ENCODE measurements around the gene CLTCL1.
A peak's percentile ranks its signal among the peaks of the same experiment; 100 is the strongest.

CLTCL1 gene

GRCh38 chr22:19187716-19188563 lies 103.6 kb downstream of the CLTCL1 start:
- no peaks in the 10 kb centered on the region for H3K36me3 Mint-ChIP-seq (ENCODE audit: low read depth)

GRCh38 chr22:19184276-19184997 lies 107.1 kb downstream of the CLTCL1 start:
- no peak overlapping the region for H3K4me3 Mint-ChIP-seq
- H3K27me3 Mint-ChIP-seq: no peaks in the 10 kb centered on the region
- no peaks in the 10 kb centered on the region for H3K36me3 Mint-ChIP-seq (ENCODE audit: low read depth)
- no peaks in the 10 kb centered on the region for H3K9me3 Mint-ChIP-seq
- no peak overlapping the region for H3K27ac Mint-ChIP-seq
- H3K4me1 Mint-ChIP-seq (ENCODE audit: low read depth): peaks cover 20% of the 10 kb centered on the region

More at GRCh38 chr22:19187716-19188563, 103.6 kb downstream of the CLTCL1 start:
- no peaks in the 10 kb centered on the region for H3K27me3 Mint-ChIP-seq
- no peak overlapping the region for H3K27ac Mint-ChIP-seq
- no peaks in the 10 kb centered on the region for H3K4me1 Mint-ChIP-seq (ENCODE audit: low read depth)
- H3K4me3 Mint-ChIP-seq: no peak overlapping the region
- no peaks in the 10 kb centered on the region for H3K9me3 Mint-ChIP-seq

- Mint-ChIP-seq H3K9me3 (no peaks in the 10 kb centered on the region), H3K4me3 (no peak overlapping the region), H3K4me1 (ENCODE audit: low read depth) (peaks cover 23% of the 10 kb centered on the region), H3K27ac (no peak overlapping the region), H3K27me3 (no peaks in the 10 kb centered on the region), H3K36me3 (ENCODE audit: low read depth) (no peaks in the 10 kb centered on the region)
Observed at GRCh38 chr22:19183216-19183615, 108.3 kb downstream of the CLTCL1 start.

- Mint-ChIP-seq H3K4me1 (ENCODE audit: low read depth) (peaks cover 23% of the 10 kb centered on the region), H3K36me3 (ENCODE audit: low read depth) (no peaks in the 10 kb centered on the region), H3K27ac (no peak overlapping the region), H3K4me3 (no peak overlapping the region), H3K27me3 (no peaks in the 10 kb centered on the region), H3K9me3 (no peaks in the 10 kb centered on the region)
Observed at GRCh38 chr22:19182472-19183157, 108.9 kb downstream of the CLTCL1 start.

- H3K27me3 Mint-ChIP-seq: no peaks in the 10 kb centered on the region
- H3K4me3 Mint-ChIP-seq: no peak overlapping the region
- peak overlapping the region; percentile 51 for H3K27ac Mint-ChIP-seq
- H3K36me3 Mint-ChIP-seq (ENCODE audit: low read depth): no peaks in the 10 kb centered on the region
- H3K9me3 Mint-ChIP-seq: no peaks in the 10 kb centered on the region
- H3K4me1 Mint-ChIP-seq (ENCODE audit: low read depth): peaks cover 23% of the 10 kb centered on the region
Observed at GRCh38 chr22:19181786-19182471, 109.6 kb downstream of the CLTCL1 start.

- peaks cover 23% of the 10 kb centered on the region for H3K4me1 Mint-ChIP-seq (ENCODE audit: low read depth)
- H3K4me3 Mint-ChIP-seq: no peak overlapping the region
- H3K9me3 Mint-ChIP-seq: no peaks in the 10 kb centered on the region
- H3K36me3 Mint-ChIP-seq (ENCODE audit: low read depth): no peaks in the 10 kb centered on the region
- H3K27ac Mint-ChIP-seq: no peak overlapping the region
- no peaks in the 10 kb centered on the region for H3K27me3 Mint-ChIP-seq
Observed at GRCh38 chr22:19180740-19181410, 110.6 kb downstream of the CLTCL1 start.

- Mint-ChIP-seq H3K9me3 (no peaks in the 10 kb centered on the region), H3K4me1 (ENCODE audit: low read depth) (peaks cover 23% of the 10 kb centered on the region), H3K36me3 (ENCODE audit: low read depth) (no peaks in the 10 kb centered on the region), H3K27ac (no peak overlapping the region), H3K4me3 (no peak overlapping the region), H3K27me3 (no peaks in the 10 kb centered on the region)
Observed at GRCh38 chr22:19180234-19180633, 111.3 kb downstream of the CLTCL1 start.

- Mint-ChIP-seq H3K27ac (peak overlapping the region; percentile 26), H3K4me1 (ENCODE audit: low read depth) (peaks cover 24% of the 10 kb centered on the region), H3K9me3 (no peaks in the 10 kb centered on the region)
Observed at GRCh38 chr22:19179497-19180048, 111.9 kb downstream of the CLTCL1 start.

GRCh38 chr22:19178657-19179496 lies 112.6 kb downstream of the CLTCL1 start, which contains the start of gene SLC25A1:
SLC25A1 (minus strand) TSS chr22:19178736; CDS start chr22:19178673, 63 bp downstream.
- Mint-ChIP-seq H3K36me3 (ENCODE audit: low read depth) (no peaks in the 10 kb centered on the region), H3K4me1 (ENCODE audit: low read depth) (peaks cover 27% of the 10 kb centered on the region), H3K27ac (peak within 1 kb of the TSS; percentile 26)

More at GRCh38 chr22:19179497-19180048, 111.9 kb downstream of the CLTCL1 start:
- H3K4me3 Mint-ChIP-seq: peak overlapping the region; percentile 82
- no peaks in the 10 kb centered on the region for H3K27me3 Mint-ChIP-seq
- no peaks in the 10 kb centered on the region for H3K36me3 Mint-ChIP-seq (ENCODE audit: low read depth)

GRCh38 chr22:19178065-19178656 lies 113.4 kb downstream of the CLTCL1 start:
- Mint-ChIP-seq H3K4me3 (peak overlapping the region; percentile 58), H3K27ac (no peak overlapping the region), H3K27me3 (no peaks in the 10 kb centered on the region), H3K4me1 (ENCODE audit: low read depth) (peaks cover 33% of the 10 kb centered on the region), H3K36me3 (ENCODE audit: low read depth) (peaks cover under 1% of the 10 kb centered on the region), H3K9me3 (no peaks in the 10 kb centered on the region)

More at GRCh38 chr22:19178657-19179496, 112.6 kb downstream of the CLTCL1 start, which contains the start of gene SLC25A1:
- no peaks in the 10 kb centered on the region for H3K9me3 Mint-ChIP-seq
- H3K4me3 Mint-ChIP-seq: peak within 1 kb of the TSS; percentile 82
- no peaks in the 10 kb centered on the region for H3K27me3 Mint-ChIP-seq

GRCh38 chr22:19177164-19178064 lies 114.1 kb downstream of the CLTCL1 start:
- H3K27me3 Mint-ChIP-seq: no peaks in the 10 kb centered on the region
- H3K4me3 Mint-ChIP-seq: peak overlapping the region; percentile 75
- no peak overlapping the region for H3K27ac Mint-ChIP-seq
- H3K4me1 Mint-ChIP-seq (ENCODE audit: low read depth): peaks cover 38% of the 10 kb centered on the region
- H3K9me3 Mint-ChIP-seq: no peaks in the 10 kb centered on the region
- peaks cover 8% of the 10 kb centered on the region for H3K36me3 Mint-ChIP-seq (ENCODE audit: low read depth)

- peaks cover 35% of the 10 kb centered on the region for H3K4me1 Mint-ChIP-seq (ENCODE audit: low read depth)
- no peak overlapping the region for H3K27ac Mint-ChIP-seq
- H3K4me3 Mint-ChIP-seq: peak overlapping the region; percentile 56
- peaks cover 12% of the 10 kb centered on the region for H3K36me3 Mint-ChIP-seq (ENCODE audit: low read depth)
- no peaks in the 10 kb centered on the region for H3K9me3 Mint-ChIP-seq
- no peaks in the 10 kb centered on the region for H3K27me3 Mint-ChIP-seq
Observed at GRCh38 chr22:19176732-19177131, 114.8 kb downstream of the CLTCL1 start.
